GM12872 (cell line): Measurements from ENCODE around the gene KCNH2.

Source experiments
- TF ChIP-seq, protein P1 (sequence below): IDR thresholded peaks from 3 replicates; pipeline ENCODE4 v1.5.1; 2011; ENCODE audit warnings: low read depth, mild to moderate bottlenecking, low read length, moderate library complexity; ENCODE audit not compliant: insufficient read depth

Gene KCNH2

GRCh38 chr7:150927157-150927955 is 50.8 kb downstream of the KCNH2 start:
- TF ChIP-seq, protein P1, sequence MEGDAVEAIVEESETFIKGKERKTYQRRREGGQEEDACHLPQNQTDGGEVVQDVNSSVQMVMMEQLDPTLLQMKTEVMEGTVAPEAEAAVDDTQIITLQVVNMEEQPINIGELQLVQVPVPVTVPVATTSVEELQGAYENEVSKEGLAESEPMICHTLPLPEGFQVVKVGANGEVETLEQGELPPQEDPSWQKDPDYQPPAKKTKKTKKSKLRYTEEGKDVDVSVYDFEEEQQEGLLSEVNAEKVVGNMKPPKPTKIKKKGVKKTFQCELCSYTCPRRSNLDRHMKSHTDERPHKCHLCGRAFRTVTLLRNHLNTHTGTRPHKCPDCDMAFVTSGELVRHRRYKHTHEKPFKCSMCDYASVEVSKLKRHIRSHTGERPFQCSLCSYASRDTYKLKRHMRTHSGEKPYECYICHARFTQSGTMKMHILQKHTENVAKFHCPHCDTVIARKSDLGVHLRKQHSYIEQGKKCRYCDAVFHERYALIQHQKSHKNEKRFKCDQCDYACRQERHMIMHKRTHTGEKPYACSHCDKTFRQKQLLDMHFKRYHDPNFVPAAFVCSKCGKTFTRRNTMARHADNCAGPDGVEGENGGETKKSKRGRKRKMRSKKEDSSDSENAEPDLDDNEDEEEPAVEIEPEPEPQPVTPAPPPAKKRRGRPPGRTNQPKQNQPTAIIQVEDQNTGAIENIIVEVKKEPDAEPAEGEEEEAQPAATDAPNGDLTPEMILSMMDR, result no peak

DNA sequence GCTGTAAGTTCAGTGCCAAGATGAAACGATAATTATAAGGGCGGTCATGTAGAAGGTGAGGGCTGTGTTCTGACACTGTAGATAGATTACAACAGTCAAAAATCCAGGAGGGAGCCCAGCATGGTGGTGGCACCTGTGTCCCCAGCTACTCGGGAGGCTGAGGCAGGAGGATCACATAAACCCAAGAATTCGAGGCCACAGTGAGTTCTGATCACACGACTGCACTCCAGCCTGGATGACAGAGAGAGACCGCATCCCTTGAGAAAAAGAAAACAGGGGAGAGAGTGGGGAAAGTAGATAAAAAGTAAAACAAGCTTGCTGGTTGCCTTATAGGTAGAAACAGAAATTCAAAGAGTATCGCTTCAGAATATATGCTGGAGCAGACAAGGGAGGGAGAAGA is 52.1 kb downstream of the KCNH2 start:
- TF ChIP-seq, protein P1, result no peak

DNA sequence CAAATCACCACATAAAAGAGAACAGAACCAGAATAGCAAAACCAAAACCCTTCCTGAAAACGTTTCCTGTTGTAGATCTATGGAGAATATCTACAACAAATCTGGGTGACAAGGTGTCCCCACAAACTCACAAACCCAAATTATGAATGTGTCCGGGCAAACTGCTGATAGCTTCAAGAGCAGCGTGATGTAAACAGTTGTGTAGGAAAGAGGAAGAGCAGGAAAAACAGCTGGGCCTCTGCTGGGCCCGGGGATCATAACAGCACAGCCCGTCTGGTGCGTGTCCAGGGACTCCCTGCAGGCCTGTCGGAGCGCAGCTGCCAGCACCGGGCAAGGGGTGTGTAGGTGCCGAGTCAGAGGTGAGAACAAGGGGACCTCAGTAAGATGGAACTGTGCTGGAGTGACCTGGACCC is 53.7 kb downstream of the KCNH2 start:
- TF ChIP-seq, protein P1, result no peak

- TF ChIP-seq, protein P1, result no peak
Observed at GRCh38 chr7:150923802-150924201, 54.3 kb downstream of the KCNH2 start.

DNA sequence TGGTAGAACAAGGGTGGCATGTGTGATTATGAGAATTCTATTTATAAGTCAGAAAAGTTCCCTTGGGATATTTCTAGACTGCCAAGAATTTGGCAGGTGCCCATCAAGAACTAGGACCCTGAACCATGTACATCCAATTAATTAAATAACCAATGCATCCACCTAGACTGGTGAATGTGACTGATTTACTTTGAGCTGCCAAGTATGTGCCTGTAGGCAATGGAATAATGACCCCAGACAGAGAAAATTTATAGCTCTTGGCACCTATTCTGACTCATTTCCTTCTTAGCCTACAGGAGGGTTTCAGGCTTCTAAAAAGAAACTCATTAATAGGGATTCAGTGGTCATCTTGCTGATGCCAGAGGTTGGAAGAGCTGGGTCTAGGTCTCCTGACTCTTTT is 54.9 kb downstream of the KCNH2 start:
- TF ChIP-seq, protein P1, result no peak

GRCh38 chr7:150919160-150919559 is 59.0 kb downstream of the KCNH2 start:
- TF ChIP-seq, protein P1, result no peak

DNA sequence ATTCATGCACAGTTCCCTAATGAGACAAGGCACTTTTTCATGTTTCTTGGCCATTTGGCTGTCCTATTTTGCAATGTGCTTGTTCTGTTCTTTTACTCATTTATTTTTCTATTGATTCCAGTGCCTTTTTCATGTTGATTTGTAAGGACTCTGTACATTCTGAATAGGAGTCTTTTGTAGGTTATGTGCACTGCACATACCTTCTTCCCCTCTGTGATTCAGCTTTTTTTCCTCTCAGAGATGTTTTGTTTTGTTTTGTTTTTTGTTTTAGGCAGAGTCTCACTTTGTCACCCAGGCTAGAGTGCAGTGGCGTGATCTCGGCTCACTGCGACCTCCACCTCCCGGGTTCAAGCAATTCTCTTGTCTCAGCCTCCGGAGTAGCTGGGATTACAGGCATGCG is 59.7 kb downstream of the KCNH2 start:
- TF ChIP-seq, protein P1, result no peak
